Sigmoid colon (tissue), 7 donors: ENCODE results near the gene BANF2. TPM values are rescaled to one million over a fixed set of nuclear protein-coding genes. Genes with fewer than 3 reads are reported as not detected.

Experiments used
- DNase-seq: peaks from one replicate; pipeline ENCODE4 v3.0.0-alpha.2; 2019
- H3K27ac ChIP-seq, 4 donors: fragments of 200-600 bp; sonication (generic); one replicate each; pipeline ENCODE4 v1.5.1; 2016 to 2019; ENCODE audit warnings: mild to moderate bottlenecking in 1 of 4
- H3K27me3 ChIP-seq, 3 donors: fragments of 200-600 bp; sonication (generic); one replicate each; pipeline ENCODE4 v1.5.1; 2019; ENCODE audit warnings: mild to moderate bottlenecking in 1 of 3
- H3K36me3 ChIP-seq, 4 donors: fragments of 200-600 bp; sonication (generic); one replicate each; pipeline ENCODE4 v1.5.1; 2016 to 2019
- H3K4me1 ChIP-seq, 4 donors: fragments of 200-600 bp; sonication (generic); one replicate each; pipeline ENCODE4 v1.5.1; 2017 to 2019
- H3K4me3 ChIP-seq, 4 donors: fragments of 200-600 bp; sonication (generic); one replicate each; pipeline ENCODE4 v1.5.1; 2017 to 2019; ENCODE audit warnings: mild to moderate bottlenecking in 2 of 4, moderate library complexity in 1 of 4
- H3K9me3 ChIP-seq, 4 donors: fragments of 200-600 bp in 3 of 4; sonication (generic) in 3 of 4; one replicate each; pipeline versions ENCODE4 v1.5.1 to v1.6.1; 2013 to 2019
- CTCF ChIP-seq, 4 experiments: fragments of 450-650 bp in 3 of 4; fragments of 200-600 bp in 1 of 4; IDR thresholded peaks; one replicate each; pipeline ENCODE4 v1.5.1; 2016 to 2019; ENCODE audit warnings: antibody characterized with exemption in 4 of 4, mild to moderate bottlenecking in 3 of 4, moderate library complexity in 2 of 4
- EP300 ChIP-seq, 4 donors: sonication (generic); formaldehyde crosslinking; IDR thresholded peaks; one replicate each; pipeline ENCODE4 v1.6.1; 2017; ENCODE audit warnings: antibody characterized with exemption in 4 of 4
- POLR2A ChIP-seq, 2 donors: fragments of 450-650 bp; IDR thresholded peaks; one replicate each; pipeline ENCODE4 v1.6.1; 2016; ENCODE audit warnings: antibody characterized with exemption in 2 of 2, mild to moderate bottlenecking in 2 of 2, moderate library complexity in 2 of 2
- POLR2AphosphoS5 ChIP-seq, 4 donors: sonication (generic); formaldehyde crosslinking; IDR thresholded peaks; one replicate each; pipeline ENCODE4 v1.6.1; 2017; ENCODE audit warnings: antibody characterized with exemption in 4 of 4
- WGBS, 2 donors: extraction: QIAGEN DNeasy Blood & Tissue Kit; methylation state at CpG; one replicate each; pipeline ENCODE4 v1.1.7; 2013; 5-methylcytosine and 5-hydroxymethylcytosine counted together
- intact Hi-C: fragments of 100-400 bp; cut with DNase I; formaldehyde crosslinking; loops from one replicate; pipeline ENCODE4 v1.15.1; 2023
- polyA plus RNA-seq, 3 donors: library from polyadenylated mRNA; stranded (reverse); fragments of 200-250 nt; gene quantifications; one replicate each; pipeline ENCODE4 v1.2.3, GENCODE V29; 2013
- total RNA-seq, 4 donors: library from RNA; depleted of rRNA; stranded (reverse); fragments of >200 nt; gene quantifications; one replicate each; pipeline ENCODE4 v1.1.0, GENCODE V29; 2016
- donor health status: healthy with polysubstance abuse.
- donor health status: Bipolar disorder and iron deficiency.
- donor health status: healthy.

The BANF2 gene
- total and polyA plus RNA-seq, 7 donors, result not detected

GRCh38 chr20:17712708-17713107 is 12.9 kb downstream of the BANF2 start:
- WGBS, 2 donors, result 84% methylated on average over 6 of the region's 6 CpGs
- Histone ChIP-seq H3K9me3 (no peaks in the 10 kb centered on the region), H3K27me3 (no peaks in the 10 kb centered on the region), H3K4me3 (no peak overlapping the region), H3K27ac (no peak overlapping the region), H3K36me3 (no peaks in the 10 kb centered on the region), H3K4me1 (peaks cover 0 to 28% (median 24%) of the 10 kb centered on the region in 4 donors)
- TF ChIP-seq CTCF (IDR thresholded peaks at IDR 0.05), result no peak
- DNase-seq, result no peak
- intact Hi-C loops, result no loop called here

DNA sequence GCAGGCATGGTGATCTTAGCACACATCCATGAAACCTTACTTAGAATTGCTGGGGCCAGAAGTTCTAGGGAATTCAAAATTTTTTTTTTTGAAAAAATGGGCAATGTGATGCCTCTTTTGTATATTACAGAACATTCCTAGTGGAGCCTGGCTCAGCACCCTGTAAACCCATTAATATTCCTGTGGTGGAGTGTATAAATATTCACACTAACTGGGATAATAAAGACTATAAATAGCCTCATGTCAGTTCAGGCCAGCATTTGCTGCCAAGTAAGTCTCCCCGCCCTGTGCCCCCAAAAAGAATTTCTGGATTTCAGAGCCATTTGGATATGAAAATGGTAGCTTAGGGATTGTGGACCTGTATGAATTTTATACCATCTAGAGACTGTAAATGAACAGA is 14.8 kb downstream of the BANF2 start:
- intact Hi-C loops, result no loop called here
- no peak overlapping the region for H3K27ac ChIP-seq
- H3K9me3 ChIP-seq, result no peaks in the 10 kb centered on the region
- no peak for DNase-seq
- peaks cover 0 to 28% (median 24%) of the 10 kb centered on the region in 4 donors for H3K4me1 ChIP-seq
- 78 to 87% methylated on average over 1 of the region's 1 CpG for WGBS, 2 donors
- H3K36me3 ChIP-seq, result no peaks in the 10 kb centered on the region
- no peak overlapping the region for H3K4me3 ChIP-seq
- no peaks in the 10 kb centered on the region for H3K27me3 ChIP-seq
- TF ChIP-seq POLR2AphosphoS5 (IDR thresholded peaks at IDR 0.05), result no peak
- no peak for TF ChIP-seq EP300 (IDR thresholded peaks at IDR 0.05)
- no peak for TF ChIP-seq POLR2A (IDR thresholded peaks at IDR 0.05)
- TF ChIP-seq CTCF (IDR thresholded peaks at IDR 0.05), result no peak

DNA sequence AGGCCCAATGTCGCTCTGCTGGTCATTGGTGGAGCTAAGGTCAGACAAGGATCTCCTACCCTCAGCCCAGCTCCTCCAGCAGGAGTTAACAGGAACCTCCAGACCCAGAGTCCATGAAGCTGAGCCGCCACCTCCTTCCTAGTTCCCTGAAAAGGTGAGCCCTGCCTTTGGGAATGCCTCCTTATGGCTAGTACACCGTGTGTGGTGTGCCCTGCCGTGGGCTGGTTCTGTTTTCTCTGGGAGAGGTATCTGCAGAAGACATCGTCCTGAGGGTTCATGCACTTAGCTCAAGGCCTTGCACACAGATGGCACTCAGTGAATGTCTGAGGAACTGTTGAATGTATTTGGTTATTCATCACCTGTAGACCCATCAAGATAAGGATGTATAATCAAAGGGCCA is 15.3 kb downstream of the BANF2 start:
- TF ChIP-seq EP300 (IDR thresholded peaks at IDR 0.05) (no peak), POLR2AphosphoS5 (IDR thresholded peaks at IDR 0.05) (no peak), POLR2A (IDR thresholded peaks at IDR 0.05) (no peak), CTCF (IDR thresholded peaks at IDR 0.05) (no peak)
- Histone ChIP-seq H3K4me3 (no peak overlapping the region), H3K27ac (no peak overlapping the region), H3K9me3 (no peaks in the 10 kb centered on the region), H3K27me3 (no peaks in the 10 kb centered on the region), H3K4me1 (peaks cover 0 to 25% (median 22%) of the 10 kb centered on the region in 4 donors), H3K36me3 (no peaks in the 10 kb centered on the region)
- no peak for DNase-seq
- intact Hi-C loops, result no loop called here
- 88% methylated on average over 5 of the region's 5 CpGs for WGBS, 2 donors

DNA sequence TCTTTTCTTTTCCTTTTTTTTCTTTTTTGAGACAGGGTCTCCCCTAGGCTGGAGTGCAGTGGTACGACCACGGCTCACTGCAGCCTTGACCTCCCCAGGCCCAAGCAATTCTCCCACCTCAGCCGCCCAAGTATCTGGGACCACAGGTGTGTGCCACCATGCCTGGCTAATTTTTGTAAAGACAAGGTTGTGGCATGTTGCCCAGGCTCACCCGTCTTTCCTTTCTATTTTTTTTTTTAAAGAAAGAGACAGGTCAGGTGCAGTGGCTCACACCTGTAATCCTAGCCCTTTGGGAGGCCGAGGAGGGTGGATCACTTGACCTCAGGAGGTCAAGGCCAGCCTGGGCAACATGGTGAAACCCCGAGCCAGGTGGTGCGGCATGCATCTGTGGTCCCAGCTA is 16.6 kb downstream of the BANF2 start:
- H3K4me3 ChIP-seq, result no peak overlapping the region
- DNase-seq, result no peak
- H3K27ac ChIP-seq, result no peak overlapping the region
- H3K4me1 ChIP-seq, result peaks cover 0 to 14% (median 9%) of the 10 kb centered on the region in 4 donors
- intact Hi-C loops, result no loop called here
- no peaks in the 10 kb centered on the region for H3K9me3 ChIP-seq
- no peaks in the 10 kb centered on the region for H3K27me3 ChIP-seq
- TF ChIP-seq POLR2AphosphoS5 (IDR thresholded peaks at IDR 0.05) (no peak), CTCF (IDR thresholded peaks at IDR 0.05) (no peak), POLR2A (IDR thresholded peaks at IDR 0.05) (no peak), EP300 (IDR thresholded peaks at IDR 0.05) (no peak)
- 78 to 91% methylated on average over 7 of the region's 7 CpGs for WGBS, 2 donors
- H3K36me3 ChIP-seq, result no peaks in the 10 kb centered on the region

GRCh38 chr20:17720755-17721154 is 21.0 kb downstream of the BANF2 start:
- Histone ChIP-seq H3K9me3 (no peaks in the 10 kb centered on the region), H3K4me3 (no peak overlapping the region), H3K27ac (no peak overlapping the region), H3K36me3 (no peaks in the 10 kb centered on the region), H3K4me1 (no peaks in the 10 kb centered on the region), H3K27me3 (no peaks in the 10 kb centered on the region)
- no peak for TF ChIP-seq POLR2AphosphoS5 (IDR thresholded peaks at IDR 0.05)
- TF ChIP-seq EP300 (IDR thresholded peaks at IDR 0.05), result no peak
- TF ChIP-seq POLR2A (IDR thresholded peaks at IDR 0.05), result no peak
- TF ChIP-seq CTCF (IDR thresholded peaks at IDR 0.05), result no peak
- intact Hi-C loops, result no loop called here
- WGBS, 2 donors, result 80 to 89% methylated on average over 4 of the region's 4 CpGs
- no peak for DNase-seq
